M059J (cell line): Measurements from ENCODE around the gene MIGA1. TPM values are rescaled to one million over a fixed set of nuclear protein-coding genes. Genes with fewer than 3 reads are reported as not detected.
"Not testable (repeated sequence)": the region's sequence is repeated elsewhere in the genome, so short reads cannot be mapped to it uniquely, and the experiment has no call there.

Experiments used
- DNase-seq: peaks from one replicate; pipeline ENCODE4 v3.0.0-alpha.2; 2012; ENCODE audit warnings: low read depth
- total RNA-seq: library from RNA; depleted of rRNA; stranded (reverse); fragments of >200 nt; shearing (Covaris generic); gene quantifications from 2 replicates; pipeline ENCODE4 v1.2.3, GENCODE V29; 2014; rRNA removed

MIGA1 gene
- total RNA-seq, 1 experiment from 2014 or later, result 13.1 TPM

- DNase-seq, result no peak
These were observed 126.6 kb downstream of the MIGA1 start for GRCh38 chr1:77906019-77906545.

DNA sequence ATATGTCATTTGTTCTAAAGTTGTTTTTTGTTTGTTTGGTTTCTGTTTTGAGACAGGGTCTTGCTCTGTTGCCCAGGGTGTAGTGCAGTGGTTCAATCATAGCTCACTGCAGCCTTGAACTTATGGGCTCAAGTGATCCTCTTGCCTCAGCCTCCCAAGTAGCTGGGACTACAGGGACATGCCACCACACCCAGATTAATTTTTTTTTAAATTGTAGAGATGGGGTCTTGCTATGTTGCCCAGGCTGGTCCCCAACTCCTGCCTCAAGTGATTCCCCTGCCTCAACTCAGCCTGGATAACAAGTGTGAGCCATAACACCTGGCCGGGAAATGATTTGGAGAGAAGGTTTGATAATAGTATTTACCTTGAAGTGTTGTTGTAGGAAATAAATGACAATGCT is 127.2 kb downstream of the MIGA1 start:
- DNase-seq, result no peak

GRCh38 chr1:77910116-77910515 is 130.7 kb downstream of the MIGA1 start:
- DNase-seq, result no peak

DNA sequence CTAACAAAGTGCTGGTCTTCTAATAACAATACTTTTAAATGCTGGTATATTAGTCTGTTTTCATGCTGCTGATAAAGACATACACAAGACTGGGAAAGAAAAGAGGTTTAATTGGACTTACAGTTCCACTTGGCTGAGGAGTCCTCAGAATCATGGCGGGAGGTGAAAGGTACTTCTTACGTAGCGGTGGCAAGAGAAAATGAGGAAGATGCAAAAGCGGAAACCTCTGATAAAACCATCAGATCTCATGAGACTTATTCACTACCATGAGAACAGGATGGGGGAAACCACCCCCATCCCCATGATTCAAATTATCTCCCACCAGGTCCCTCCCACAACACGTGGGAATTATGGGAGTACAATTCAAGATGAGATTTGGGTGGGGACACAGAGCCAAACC is 139.5 kb downstream of the MIGA1 start:
- not testable (repeated sequence) for DNase-seq

- no peak for DNase-seq
These were observed 146.1 kb downstream of the MIGA1 start for GRCh38 chr1:77925518-77925917.

GRCh38 chr1:77925956-77926355 is 146.5 kb downstream of the MIGA1 start:
- no peak for DNase-seq

DNA sequence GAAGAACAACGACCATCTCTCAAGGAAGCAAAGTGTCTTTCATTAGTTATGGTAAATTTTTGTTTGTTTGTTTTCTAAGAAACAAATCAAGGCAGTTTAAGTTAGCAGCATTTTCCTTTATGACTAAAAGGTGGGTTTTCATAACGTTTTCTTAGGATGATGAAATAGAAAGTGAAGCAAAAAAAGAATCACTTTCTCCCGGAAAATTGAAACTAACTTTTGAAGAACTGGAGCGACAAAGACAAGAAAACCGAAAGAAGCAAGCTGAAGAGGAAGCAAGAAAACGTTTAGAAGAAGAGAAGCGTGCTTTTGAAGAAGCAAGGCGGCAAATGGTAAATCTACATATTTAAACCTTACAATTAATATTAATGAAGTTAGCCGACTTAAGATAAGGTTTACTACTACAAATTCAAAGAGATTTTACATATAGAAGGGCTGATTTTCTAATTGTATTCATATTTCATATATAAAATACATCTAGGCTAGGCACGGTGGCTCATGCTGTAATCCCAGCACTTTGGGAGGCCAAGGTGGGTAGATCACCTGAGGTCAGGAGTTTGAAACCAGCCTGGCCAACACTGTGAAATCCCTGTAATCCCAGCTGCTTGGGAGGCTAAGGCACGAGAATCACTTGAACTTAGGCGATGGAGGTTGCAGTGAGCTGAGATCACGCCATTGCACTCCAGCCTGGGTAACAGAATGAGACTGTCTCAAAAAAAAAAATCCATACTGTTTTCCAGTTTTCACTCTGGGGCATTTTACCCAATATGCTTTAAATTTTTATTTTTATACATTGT is 147.3 kb downstream of the MIGA1 start:
- DNase-seq, result no peak

DNA sequence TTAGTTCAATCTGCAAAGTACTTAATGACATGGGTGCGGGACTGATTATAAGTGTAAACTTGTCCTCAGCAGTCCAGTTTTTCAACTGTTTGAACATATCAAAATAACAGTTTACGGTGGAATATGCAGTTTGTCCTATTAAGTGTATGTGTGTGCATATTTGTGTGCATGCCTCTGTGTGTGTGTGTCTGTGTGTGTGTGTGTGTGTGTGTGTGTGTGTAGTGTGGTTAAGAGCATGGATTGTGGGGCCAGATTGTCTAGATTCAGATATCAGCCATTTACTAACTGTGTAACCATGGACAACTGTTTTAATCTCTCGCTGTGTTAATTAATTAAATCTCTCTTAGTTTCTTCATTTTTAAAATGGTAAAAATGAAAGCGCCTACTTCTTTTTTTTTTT is 148.0 kb downstream of the MIGA1 start:
- no peak for DNase-seq

Other genes starting within 250 kb of the MIGA1 start
- 71.4 and 105 TPM in 2 replicates for gene ZZZ3, start 97.0 kb upstream of the MIGA1 start, total RNA-seq
- 60.6 and 85.9 TPM in 2 replicates for gene USP33, start 19.8 kb upstream of the MIGA1 start, total RNA-seq
- gene NEXN, start 109.0 kb downstream of the MIGA1 start, total RNA-seq, result 6.0 and 10.4 TPM in 2 replicates
- gene FUBP1, start 199.4 kb downstream of the MIGA1 start, total RNA-seq, result 77.7 and 101 TPM in 2 replicates
- 72.1 and 75.9 TPM in 2 replicates for gene DNAJB4, start 225.3 kb downstream of the MIGA1 start, total RNA-seq